GM12878 (cell line): ENCODE measurements around the gene BMAL1. TPM values are rescaled to one million over a fixed set of nuclear protein-coding genes. Genes with fewer than 3 reads are reported as not detected.

Experiments used
- ATAC-seq: fragments of 200-7000 bp; cut with Tn5 transposase; 3 replicates; pipeline ENCODE4 v1.9.1; 2020; ENCODE audit warnings: mild to moderate bottlenecking, moderate library complexity
- BruUV-seq: library from RNA; stranded (reverse); fragments of 400-500 nt; replicated peaks from 2 replicates; lab custom pipeline; 2021; lab: Mats Ljungman, UMichigan
- CTCF ChIA-PET: fragments of 300-600 bp; sonication (Branson Sonifier 250); formaldehyde crosslinking; extraction: SDS; loops from one replicate; lab custom pipeline; 2021; ENCODE audit warnings: inconsistent platforms; lab: Yijun Ruan, JAX
- POLR2A ChIA-PET: fragments of 350-600 bp; formaldehyde crosslinking; extraction: SDS; loops from one replicate; lab custom pipeline; 2021; ENCODE audit warnings: inconsistent platforms; lab: Charles Lee
- RAD21 ChIA-PET: fragments of 300-600 bp; sonication (Branson Sonifier 250); formaldehyde crosslinking; loops from one replicate; lab custom pipeline; 2023; ENCODE audit warnings: antibody characterized with exemption; ENCODE audit not compliant: unreplicated experiment; lab: Charles Lee
- SMC1A ChIA-PET: fragments of 300-600 bp; sonication (Branson Sonifier 250); formaldehyde crosslinking; loops from one replicate; lab custom pipeline; 2023; ENCODE audit not compliant: unreplicated experiment, uncharacterized antibody; lab: Charles Lee
- DNase-seq: peaks from one replicate; pipeline ENCODE4 v3.0.0-alpha.2; 2011; ENCODE audit warnings: low read depth, low spot score
- FAIRE-seq: peaks from 3 replicates; lab custom pipeline; 2011; peaks lifted over from hg19 to GRCh38; lab: Jason Lieb, UNC
- H2AFZ ChIP-seq: 2 replicates; pipeline ENCODE4 v1.6.0; 2011; ENCODE audit warnings: low read depth, low read length, control low read depth; ENCODE audit not compliant: control insufficient read depth
- H3K27ac ChIP-seq: 2 replicates; pipeline ENCODE4 v1.5.1; 2011; ENCODE audit warnings: control low read depth; ENCODE audit not compliant: control insufficient read depth, insufficient read depth
- H3K27me3 ChIP-seq, 2 experiments: replicated peaks in 1 of 2; 2 replicates each; pipeline versions ENCODE4 v1.6.0 to v1.6.1; 2011; ENCODE audit warnings: low read length in 1 of 2; ENCODE audit not compliant: control insufficient read depth in 2 of 2, insufficient read depth in 2 of 2
- H3K36me3 ChIP-seq, 2 experiments: 2 replicates each; pipeline ENCODE4 v1.5.1; 2011; ENCODE audit warnings: low read length in 1 of 2; ENCODE audit not compliant: control insufficient read depth in 2 of 2, insufficient read depth in 2 of 2
- H3K4me1 ChIP-seq: 2 replicates; pipeline ENCODE4 v1.6.1; 2011; ENCODE audit warnings: mild to moderate bottlenecking, low read length, moderate library complexity, mixed read lengths; ENCODE audit not compliant: control insufficient read depth, insufficient read depth
- H3K4me2 ChIP-seq: 2 replicates; pipeline ENCODE4 v1.6.0; 2011; ENCODE audit warnings: control low read depth; ENCODE audit not compliant: control insufficient read depth, insufficient read depth
- H3K4me3 ChIP-seq: fragments of 200-600 bp; sonication (generic); 2 replicates; pipeline ENCODE4 v1.5.1; 2016
- H3K79me2 ChIP-seq: 2 replicates; pipeline ENCODE4 v1.6.0; 2011; ENCODE audit warnings: low read length; ENCODE audit not compliant: control insufficient read depth, insufficient read depth
- H3K9ac ChIP-seq: 2 replicates; pipeline ENCODE4 v1.8.0; 2011; ENCODE audit warnings: low read length, control low read depth, mixed read lengths; ENCODE audit not compliant: control insufficient read depth, insufficient read depth
- H3K9me3 ChIP-seq: replicated peaks from 3 replicates; pipeline ENCODE4 v1.5.1; 2011; ENCODE audit warnings: mild to moderate bottlenecking, low read length; ENCODE audit not compliant: control insufficient read depth, insufficient read depth
- H4K20me1 ChIP-seq: 2 replicates; pipeline ENCODE4 v1.6.0; 2011; ENCODE audit not compliant: control insufficient read depth, insufficient read depth
- SKIL ChIP-seq: fragments of 450-650 bp; IDR thresholded peaks from 2 replicates; pipeline ENCODE4 v1.6.1; 2017; ENCODE audit warnings: mild to moderate bottlenecking, low read depth, inconsistent platforms; ENCODE audit not compliant: poor library complexity, severe bottlenecking
- ZNF687 ChIP-seq: fragments of 450-650 bp; IDR thresholded peaks from 2 replicates; pipeline ENCODE4 v1.6.1; 2017; ENCODE audit warnings: mild to moderate bottlenecking, moderate library complexity
- WGBS: methylation state at CpG from one replicate; pipeline ENCODE4 v1.1.6; 2016; ENCODE audit warnings: low lambda C conversion rate; ENCODE audit not compliant: insufficient replicate concordance, insufficient coverage; ENCODE audit errors: missing lambda C conversion rate; 5-methylcytosine and 5-hydroxymethylcytosine counted together
- in situ Hi-C: fragments of 300-500 bp; cut with MboI; formaldehyde crosslinking; loops from 9 replicates; pipeline ENCODE4 v1.14.3; 2018; ENCODE audit warnings: mixed read lengths
- intact Hi-C: fragments of 100-400 bp; cut with micrococcal nuclease; formaldehyde crosslinking; loops from one replicate; pipeline ENCODE4 v1.14.2; 2022; ENCODE audit not compliant: unreplicated experiment
- polyA plus RNA-seq, 11 experiments: library from polyadenylated mRNA; depleted of rRNA in 4 of 11; unstranded in 6 of 11; stranded (reverse) in 5 of 11; fragments of >200 nt; fragmentation: Nextera tagmentation in 4 of 11; fragmentation: Illumina TruSeq in 1 of 11; extraction: Ambion mirVana in 4 of 11; extraction: Trizol in 1 of 11; gene quantifications; 1 replicate in 1 of 11; 2 replicates in 10 of 11; pipeline versions ENCODE4 v1.2.1 to v1.2.3, GENCODE V29; 2011 to 2016; ENCODE audit warnings: inconsistent platforms in 2 of 11, missing spikeins in 2 of 11, low read depth in 1 of 11
- total RNA-seq, 4 experiments: library from RNA; depleted of rRNA in 3 of 4; stranded (reverse); fragments of >200 nt in 3 of 4; fragmentation: Illumina TruSeq in 1 of 4; extraction: Trizol in 1 of 4; gene quantifications; 2 replicates each; pipeline versions ENCODE4 v1.2.1 to v1.2.3, GENCODE V29; 2013 to 2021

The BMAL1 gene
- total and polyA plus RNA-seq, 10 of the 15 experiments (the other 5 are each of a cell fraction or from before 2014, with no cell fraction given): 3.5 to 40.6 (median 13.6) TPM

GRCh38 chr11:13357232-13357631 is 79.6 kb downstream of the BMAL1 start:
- in situ Hi-C loops (no loop called here), intact Hi-C loops (no loop called here)
- no peak overlapping the region for H3K27ac ChIP-seq
- no peak for DNase-seq
- no peaks in the 10 kb centered on the region for H3K4me1 ChIP-seq
- no peaks in the 10 kb centered on the region for H3K79me2 ChIP-seq
- peaks cover 14 to 17% of the 10 kb centered on the region in 2 experiments for H3K36me3 ChIP-seq
- no TSS peak for BruUV-seq
- H3K27me3 ChIP-seq: no peaks in the 10 kb centered on the region
- no peak for FAIRE-seq
- no peaks in the 10 kb centered on the region for H3K9me3 ChIP-seq
- H4K20me1 ChIP-seq: no peaks in the 10 kb centered on the region
- ATAC-seq: no peak
- WGBS: 82% methylated on average over 9 of the region's 9 CpGs
- TF ChIP-seq SKIL (no peak), ZNF687 (no peak)
- no peak overlapping the region for H2AFZ ChIP-seq
- RAD21 ChIA-PET: no interaction called here
- no peak overlapping the region for H3K9ac ChIP-seq
- CTCF ChIA-PET: interaction anchor here (2.0 kb wide), 1 partner anchor 14 kb away, joined by 6 read pairs; no protein-coding TSS in a partner anchor
- no peak overlapping the region for H3K4me2 ChIP-seq
- H3K4me3 ChIP-seq: no peak overlapping the region
- SMC1A ChIA-PET: no interaction called here
- POLR2A ChIA-PET: no interaction called here
